Testis (tissue), 3 donors: ENCODE data around the gene STAT5B. TPM values are rescaled to one million over a fixed set of nuclear protein-coding genes. Genes with fewer than 3 reads are reported as not detected.

Experiments
- DNase-seq: peaks from one replicate; pipeline ENCODE4 v3.0.0-alpha.2; 2019
- H3K27ac ChIP-seq, 2 donors: fragments of 200-600 bp; sonication (generic); one replicate each; pipeline ENCODE4 v1.5.1; 2019
- H3K27me3 ChIP-seq: fragments of 200-600 bp; sonication (generic); one replicate; pipeline ENCODE4 v1.5.1; 2019
- H3K36me3 ChIP-seq: fragments of 200-600 bp; sonication (generic); one replicate; pipeline ENCODE4 v1.5.1; 2017; ENCODE audit warnings: low read depth; ENCODE audit errors: missing control alignments
- H3K4me1 ChIP-seq: fragments of 200-600 bp; sonication (generic); one replicate; pipeline ENCODE4 v1.5.1; 2019
- H3K4me3 ChIP-seq, 2 donors: fragments of 200-600 bp; sonication (generic); one replicate each; pipeline ENCODE4 v1.5.1; 2017 to 2019
- H3K9me3 ChIP-seq: fragments of 200-600 bp; sonication (generic); one replicate; pipeline ENCODE4 v1.5.1; 2017
- CTCF ChIP-seq, 3 experiments: fragments of 450-650 bp in 2 of 3; fragments of 200-600 bp in 1 of 3; sonication (generic) in 1 of 3; IDR thresholded peaks; one replicate each; pipeline ENCODE4 v1.5.1; 2016 to 2019; ENCODE audit warnings: antibody characterized with exemption in 3 of 3, mild to moderate bottlenecking in 2 of 3, moderate library complexity in 1 of 3
- POLR2A ChIP-seq: fragments of 450-650 bp; IDR thresholded peaks from one replicate; pipeline ENCODE4 v1.6.1; 2017; ENCODE audit warnings: antibody characterized with exemption, mild to moderate bottlenecking, moderate library complexity
- WGBS, 2 donors: methylation state at CpG; one replicate each; pipeline ENCODE4 v1.1.5; 2018; 5-methylcytosine and 5-hydroxymethylcytosine counted together
- intact Hi-C: fragments of 100-400 bp; cut with DNase I; formaldehyde crosslinking; loops from one replicate; pipeline ENCODE4 v1.15.1; 2023; ENCODE audit warnings: low total_unique reads
- polyA plus RNA-seq: library from polyadenylated mRNA; stranded (reverse); fragments of 350-450 nt; fragmentation: Illumina TruSeq; extraction: RNeasy Lipid Tissue Mini Kit (QIAGEN cat#74804); gene quantifications from one replicate; pipeline ENCODE4 v1.2.3, GENCODE V29; 2014; ENCODE audit warnings: low read depth, low replicate concordance; ENCODE audit not compliant: insufficient read depth
- total RNA-seq, 2 donors: library from RNA; depleted of rRNA; stranded (reverse); fragments of >200 nt; gene quantifications; one replicate each; pipeline ENCODE4 v1.2.3, GENCODE V29; 2016

The STAT5B gene
- total and polyA plus RNA-seq, 3 donors from 2014 or later = 65.9 to 81.5 (median 66.0) TPM

GRCh38 chr17:42230225-42230624 lies 46.0 kb downstream of the STAT5B start:
- 84 to 85% methylated on average over 5 of the region's 5 CpGs for WGBS, 2 donors
- no peak for DNase-seq

GRCh38 chr17:42227849-42228700 lies 48.1 kb downstream of the STAT5B start:
- 61 to 70% methylated on average over 11 of the region's 11 CpGs for WGBS, 2 donors
- TF ChIP-seq CTCF (IDR thresholded peaks at IDR 0.05) (no peak), POLR2A (no peak)
- H3K4me3 ChIP-seq = no peak overlapping the region
- no peaks in the 10 kb centered on the region for H3K36me3 ChIP-seq
- H3K9me3 ChIP-seq = no peaks in the 10 kb centered on the region
- peaks cover 9% of the 10 kb centered on the region for H3K4me1 ChIP-seq
- no peak overlapping the region for H3K27ac ChIP-seq
- DNase-seq = no peak
- intact Hi-C loops = no loop called here
- no peaks in the 10 kb centered on the region for H3K27me3 ChIP-seq

More at GRCh38 chr17:42230225-42230624, 46.0 kb downstream of the STAT5B start:
- H3K27me3 ChIP-seq = no peaks in the 10 kb centered on the region
- no peaks in the 10 kb centered on the region for H3K9me3 ChIP-seq
- intact Hi-C loops = no loop called here
- no peak overlapping the region for H3K27ac ChIP-seq
- no peak overlapping the region for H3K4me3 ChIP-seq
- no peaks in the 10 kb centered on the region for H3K36me3 ChIP-seq
- TF ChIP-seq CTCF (IDR thresholded peaks at IDR 0.05) = no peak
- TF ChIP-seq POLR2A = no peak
- H3K4me1 ChIP-seq = peaks cover 9% of the 10 kb centered on the region

- peaks cover 9% of the 10 kb centered on the region for H3K4me1 ChIP-seq
- H3K27ac ChIP-seq = no peak overlapping the region
- 91 to 95% methylated on average over 5 of the region's 5 CpGs for WGBS, 2 donors
- H3K36me3 ChIP-seq = no peaks in the 10 kb centered on the region
- H3K27me3 ChIP-seq = no peaks in the 10 kb centered on the region
- H3K4me3 ChIP-seq = no peak overlapping the region
- TF ChIP-seq CTCF (IDR thresholded peaks at IDR 0.05) (no peak), POLR2A (no peak)
- H3K9me3 ChIP-seq = no peaks in the 10 kb centered on the region
- intact Hi-C loops = no loop called here
- no peak for DNase-seq
Measured at GRCh38 chr17:42225646-42226045, 50.5 kb downstream of the STAT5B start.

GRCh38 chr17:42224651-42225050 lies 51.5 kb downstream of the STAT5B start:
- intact Hi-C loops = no loop called here
- no peak for DNase-seq
- Histone ChIP-seq H3K27ac (no peak overlapping the region), H3K27me3 (no peaks in the 10 kb centered on the region), H3K4me3 (no peak overlapping the region), H3K4me1 (peaks cover 9% of the 10 kb centered on the region), H3K9me3 (no peaks in the 10 kb centered on the region), H3K36me3 (no peaks in the 10 kb centered on the region)
- 90 to 100% methylated on average over 6 of the region's 6 CpGs for WGBS, 2 donors
- TF ChIP-seq POLR2A (no peak), CTCF (IDR thresholded peaks at IDR 0.05) (no peak)
